ENCODE data around the gene RBM12. TPM values are rescaled to one million over a fixed set of nuclear protein-coding genes. Genes with fewer than 3 reads are reported as not detected.

Gene RBM12
- total and polyA plus RNA-seq, 2 of the 4 experiments (the other 2 are of a cell fraction), result 44.7 to 65.8 TPM

GRCh38 chr20:35606127-35606526 lies 58.6 kb downstream of the RBM12 start:
- H2AFZ ChIP-seq (replicated peaks; ENCODE audit: low read length, poor library complexity), result peak overlapping the region; percentile 32
- no peak overlapping the region for H3K18ac ChIP-seq (ENCODE audit: low read depth, low read length)
- H3K4me1 ChIP-seq (ENCODE audit: control insufficient read depth, insufficient read depth, low read length), result peaks cover 2% of the 10 kb centered on the region
- H3K27me3 ChIP-seq (ENCODE audit: control insufficient read depth, insufficient read depth, low read length), result peaks cover 16% of the 10 kb centered on the region
- no peak overlapping the region for H4K91ac ChIP-seq (ENCODE audit: insufficient read depth, low read depth, low read length)
- TF ChIP-seq CTCF (conservative IDR thresholded peaks at IDR 0.05; ENCODE audit: low read depth, low read length), result no peak
- TF ChIP-seq, protein P1, sequence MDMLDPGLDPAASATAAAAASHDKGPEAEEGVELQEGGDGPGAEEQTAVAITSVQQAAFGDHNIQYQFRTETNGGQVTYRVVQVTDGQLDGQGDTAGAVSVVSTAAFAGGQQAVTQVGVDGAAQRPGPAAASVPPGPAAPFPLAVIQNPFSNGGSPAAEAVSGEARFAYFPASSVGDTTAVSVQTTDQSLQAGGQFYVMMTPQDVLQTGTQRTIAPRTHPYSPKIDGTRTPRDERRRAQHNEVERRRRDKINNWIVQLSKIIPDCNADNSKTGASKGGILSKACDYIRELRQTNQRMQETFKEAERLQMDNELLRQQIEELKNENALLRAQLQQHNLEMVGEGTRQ (IDR thresholded peaks at IDR 0.05; ENCODE audit: low read depth, low read length), result no peak
- no peak for TF ChIP-seq SMC3 (IDR thresholded peaks at IDR 0.05; ENCODE audit: low read depth, low read length)
- no peak for TF ChIP-seq MXI1 (IDR thresholded peaks at IDR 0.05; ENCODE audit: borderline replicate concordance, low read depth, low read length)
- no peak for TF ChIP-seq MAZ (IDR thresholded peaks at IDR 0.05; ENCODE audit: borderline replicate concordance, low read depth, low read length)
- TF ChIP-seq CHD1 (IDR thresholded peaks at IDR 0.05; ENCODE audit: low read depth, low read length), result no peak
- TF ChIP-seq RFX5 (IDR thresholded peaks at IDR 0.05; ENCODE audit: low read depth, low read length), result no peak
- TF ChIP-seq POLR2A (IDR thresholded peaks at IDR 0.05; ENCODE audit: low read depth, low read length), result no peak
- TF ChIP-seq ELK1 (IDR thresholded peaks at IDR 0.05; ENCODE audit: borderline replicate concordance, low read depth, low read length), result no peak
- TF ChIP-seq NFE2L2 (IDR thresholded peaks at IDR 0.05; ENCODE audit: low read depth, low read length), result no peak
- no peak for TF ChIP-seq MAFK (IDR thresholded peaks at IDR 0.05; ENCODE audit: low read depth, low read length)
- no peak for TF ChIP-seq BHLHE40 (IDR thresholded peaks at IDR 0.05; ENCODE audit: low read depth, low read length)
- no peak for TF ChIP-seq RAD21 (IDR thresholded peaks at IDR 0.05; ENCODE audit: low read length)
- TF ChIP-seq CEBPB (IDR thresholded peaks at IDR 0.05; ENCODE audit: low read depth, low read length), result no peak
- no peak for TF ChIP-seq FOS (IDR thresholded peaks at IDR 0.05; ENCODE audit: low read depth, low read length)
- no peak for TF ChIP-seq RCOR1 (IDR thresholded peaks at IDR 0.05; ENCODE audit: insufficient replicate concordance, low read length)
- dilution Hi-C loops (cut with HindIII; ENCODE audit: low sequenced_read_pairs, unreplicated experiment), result no loop called here
- no peak overlapping the region for H3K4me2 ChIP-seq (ENCODE audit: low read depth, low read length)
- no peak overlapping the region for H3K4ac ChIP-seq (ENCODE audit: low read depth, low read length)
- H3K9ac ChIP-seq (ENCODE audit: low read depth, low read length), result no peak overlapping the region
- H3K36me3 ChIP-seq (ENCODE audit: control insufficient read depth, insufficient read depth, low read length), result no peaks in the 10 kb centered on the region
- H2AK5ac ChIP-seq (ENCODE audit: low read depth, low read length), result no peak overlapping the region
- no peak overlapping the region for H2AK9ac ChIP-seq (replicated peaks; ENCODE audit: low read depth, low read length, poor library complexity)
- H3K9me1 ChIP-seq (ENCODE audit: insufficient read depth, low read length), result no peaks in the 10 kb centered on the region
- CTCF ChIA-PET, result no interaction called here
- intact Hi-C loops (cut with micrococcal nuclease), result no loop called here
- H3K23ac ChIP-seq (ENCODE audit: low read depth, low read length), result no peak overlapping the region
- no peaks in the 10 kb centered on the region for H3K79me1 ChIP-seq (ENCODE audit: low read depth in 1 of 2, low read length in 2 of 2)
- no peak overlapping the region for H2BK20ac ChIP-seq (ENCODE audit: low read depth, low read length)
- ATAC-seq (ENCODE audit: low read depth) (no peak), DNase-seq (no peak)
- H4K20me1 ChIP-seq (ENCODE audit: insufficient read depth, low read length), result no peaks in the 10 kb centered on the region
- BruUV-seq (replicated peaks), result no TSS peak
- H2BK5ac ChIP-seq (ENCODE audit: low read depth, low read length, poor library complexity, severe bottlenecking), result no peak overlapping the region
- H3K4me3 ChIP-seq (ENCODE audit: insufficient read depth, low read depth, low read length), result no peak overlapping the region
- H2BK120ac ChIP-seq (ENCODE audit: low read depth, low read length), result no peak overlapping the region
- no peak overlapping the region for H2BK15ac ChIP-seq (ENCODE audit: low read depth, low read length)
- H4K5ac ChIP-seq (ENCODE audit: low read depth, low read length), result no peak overlapping the region
- POLR2A ChIA-PET (ENCODE audit: unreplicated experiment), result no interaction called here
- H3K14ac ChIP-seq (replicated peaks; ENCODE audit: low read depth, low read length), result no peak overlapping the region
- in situ Hi-C loops (cut with MboI; ENCODE audit: low sequenced_read_pairs), result no loop called here
- no peaks in the 10 kb centered on the region for H3K9me3 ChIP-seq (ENCODE audit: control insufficient read depth, insufficient read depth, low read length)
- H3K27ac ChIP-seq (ENCODE audit: insufficient read depth, low read length), result no peak overlapping the region
- no CpG with 5 or more reads among the region's 4 CpGs for WGBS, 2 experiments (ENCODE audit: extremely low coverage in 2 of 2, insufficient read length in 1 of 2)
- H3K56ac ChIP-seq (ENCODE audit: extremely low read depth, insufficient read depth, low read length), result no peak overlapping the region
- H4K8ac ChIP-seq (ENCODE audit: low read depth in 2 of 2, low read length in 2 of 2), result no peak overlapping the region

All from IMR-90 (cell line).